Measurements from ENCODE around the gene SLC38A9.
"Not testable (repeated sequence)": the region's sequence is repeated elsewhere in the genome, so short reads cannot be mapped to it uniquely, and the experiment has no call there.

The SLC38A9 gene

DNA sequence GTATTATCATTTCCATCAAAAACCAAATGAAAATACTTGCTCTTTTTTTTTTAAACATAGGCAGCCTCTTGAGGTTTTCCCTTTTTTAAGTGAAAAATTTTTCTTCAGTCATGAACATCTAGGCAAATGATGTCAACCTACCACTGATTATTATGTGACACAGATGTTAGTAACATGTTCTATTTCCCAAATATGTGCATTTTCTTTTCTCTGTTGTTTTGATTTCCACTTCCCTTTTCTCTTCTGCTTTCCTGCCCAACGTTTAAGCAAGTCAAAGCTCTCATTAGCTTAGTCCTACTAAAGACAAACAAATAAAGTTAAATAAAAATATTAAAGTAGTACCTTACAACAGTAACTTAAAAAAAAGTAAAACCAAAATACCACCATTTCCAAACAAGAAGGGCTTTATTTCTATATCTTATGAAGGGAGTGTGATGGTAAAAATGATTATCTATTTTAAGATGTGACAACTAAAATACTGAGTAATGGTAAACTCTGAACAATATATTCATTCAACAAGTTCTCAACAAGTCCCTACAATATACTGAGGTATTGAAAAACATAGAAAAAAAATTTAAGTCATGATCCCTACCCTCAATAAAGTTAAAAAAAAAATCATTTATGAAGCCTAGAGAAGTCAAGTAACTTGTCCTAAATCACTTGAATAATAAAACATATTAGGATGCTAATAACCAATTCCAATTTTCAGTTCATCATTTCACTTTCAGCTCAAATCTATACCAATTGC is 9.4 kb downstream of the SLC38A9 start:
- no peak for DNase-seq

DNA sequence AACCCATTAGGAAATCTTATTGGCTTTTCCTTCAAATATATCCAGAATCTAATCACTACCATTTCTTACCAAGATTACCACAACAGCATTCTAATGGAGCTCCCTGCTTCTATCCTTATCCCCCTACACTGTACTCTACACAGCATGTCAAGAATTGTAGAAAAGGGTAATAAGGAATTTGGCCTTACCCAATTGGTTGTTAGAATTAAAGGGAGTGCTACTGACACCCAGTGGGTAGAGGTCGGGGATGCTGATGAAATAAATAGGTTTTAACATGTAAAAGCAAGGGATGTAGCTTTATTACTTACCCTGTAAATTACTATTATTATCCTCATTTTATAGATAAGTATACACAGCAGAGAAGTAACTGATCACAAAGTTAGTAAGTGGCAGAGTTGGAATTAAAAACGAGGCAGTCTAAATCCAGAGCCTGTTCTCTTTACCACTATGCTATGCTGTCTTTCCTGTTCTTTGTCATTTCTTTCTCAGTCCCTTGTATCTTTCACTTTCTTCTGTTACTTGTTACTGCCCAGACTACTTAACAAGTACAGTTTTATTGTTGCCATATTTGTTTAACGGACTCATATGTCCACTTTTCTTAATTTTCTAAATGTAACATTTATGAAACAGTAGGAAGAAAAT is 10.5 kb downstream of the SLC38A9 start:
- no peak for DNase-seq

DNA sequence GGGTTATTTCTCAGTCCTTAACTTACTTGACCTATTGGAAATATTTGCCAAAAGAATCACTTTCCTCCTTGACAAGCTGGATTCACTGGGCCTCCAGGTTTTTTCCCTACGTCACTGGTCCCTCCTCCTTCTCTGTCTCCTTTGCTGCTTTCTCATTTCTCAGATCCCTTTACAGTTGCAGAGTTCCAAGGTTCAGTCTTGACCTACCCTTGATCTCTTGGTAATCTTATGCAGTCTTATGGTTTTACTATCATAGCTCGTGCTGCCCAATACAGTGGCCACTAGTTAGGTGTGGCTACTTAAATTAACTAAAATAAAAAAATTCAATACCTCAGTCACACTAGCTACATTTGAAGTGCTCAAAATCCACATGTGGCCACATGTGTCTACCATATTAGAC is 11.4 kb downstream of the SLC38A9 start:
- no peak for DNase-seq

DNA sequence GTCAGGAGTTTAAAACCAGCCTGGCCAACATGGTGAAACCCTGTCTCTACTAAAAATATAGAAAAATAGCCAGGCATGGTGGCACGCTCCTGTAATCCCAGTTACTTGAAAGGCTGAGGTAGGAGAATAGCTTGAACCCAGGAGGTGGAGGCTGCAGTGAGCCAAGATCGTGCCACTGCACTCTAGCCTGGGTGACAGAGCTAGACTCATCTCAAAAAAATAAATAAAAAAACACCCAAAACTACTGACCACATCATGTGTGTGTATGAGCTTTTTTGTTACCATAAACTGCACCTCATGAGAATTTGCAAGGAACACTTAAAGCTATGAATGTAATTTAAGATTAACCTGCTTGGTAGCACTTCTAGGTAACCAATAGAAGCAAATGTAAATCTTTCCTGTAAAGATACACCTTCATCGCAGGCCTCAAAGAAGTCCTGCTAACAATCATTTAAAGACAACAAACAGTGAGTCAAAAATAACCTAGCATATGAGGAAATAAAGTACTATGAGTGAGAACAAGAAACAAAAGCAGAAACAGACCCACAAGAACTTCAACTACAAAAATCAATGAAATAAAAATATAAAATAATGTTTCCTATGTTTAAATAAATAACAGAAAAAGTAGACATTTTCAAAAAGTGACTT is 13.0 kb downstream of the SLC38A9 start:
- no peak for DNase-seq

DNA sequence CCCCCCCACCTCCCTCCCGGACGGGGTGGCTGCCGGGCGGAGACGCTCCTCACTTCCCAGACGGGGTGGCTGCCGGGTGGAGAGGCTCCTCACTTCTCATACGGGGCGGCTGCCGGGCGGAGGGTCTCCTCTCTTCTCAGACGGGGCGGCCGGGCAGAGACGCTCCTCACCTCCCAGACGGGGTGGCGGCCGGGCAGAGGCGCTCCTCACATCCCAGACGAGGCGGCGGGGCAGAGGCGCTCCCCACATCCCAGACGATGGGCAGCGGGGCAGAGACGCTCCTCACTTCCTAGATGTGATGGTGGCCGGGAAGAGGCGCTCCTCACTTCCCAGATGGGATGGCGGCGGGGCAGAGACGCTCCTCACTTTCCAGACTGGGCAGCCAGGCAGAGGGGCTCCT is 15.4 kb downstream of the SLC38A9 start:
- not testable (repeated sequence) for DNase-seq

DNA sequence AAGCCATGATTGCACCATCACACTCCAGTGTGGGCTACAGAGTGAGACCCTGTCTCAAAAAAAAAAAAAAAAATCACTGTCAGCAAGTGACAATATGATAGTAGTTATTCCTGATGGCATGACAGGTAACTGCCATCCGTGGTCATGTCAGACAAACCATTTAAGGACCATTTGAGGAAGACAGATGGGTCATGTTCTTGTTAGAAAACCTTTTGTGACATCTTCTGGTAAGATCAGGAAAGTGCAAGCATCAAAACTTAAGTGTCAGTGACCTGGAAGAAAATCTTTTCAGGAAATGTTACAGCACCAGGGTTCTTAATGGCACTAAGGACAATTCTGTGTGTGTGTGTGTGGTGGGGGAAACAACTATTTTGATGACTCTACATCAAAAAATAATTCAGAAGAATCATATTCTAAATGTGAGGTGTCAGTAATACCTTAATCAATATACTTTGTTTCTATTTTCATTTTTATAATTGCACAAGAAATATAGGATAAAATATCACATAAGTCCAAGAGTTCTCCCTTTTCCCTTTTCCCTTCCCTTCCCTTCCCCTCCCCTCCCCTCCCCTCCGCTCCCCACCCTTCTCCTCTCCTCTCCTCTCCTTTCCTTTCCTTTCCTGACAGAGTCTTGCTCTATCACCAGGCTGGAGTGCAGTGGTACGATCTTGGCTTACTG is 17.8 kb downstream of the SLC38A9 start:
- DNase-seq, result no peak

DNA sequence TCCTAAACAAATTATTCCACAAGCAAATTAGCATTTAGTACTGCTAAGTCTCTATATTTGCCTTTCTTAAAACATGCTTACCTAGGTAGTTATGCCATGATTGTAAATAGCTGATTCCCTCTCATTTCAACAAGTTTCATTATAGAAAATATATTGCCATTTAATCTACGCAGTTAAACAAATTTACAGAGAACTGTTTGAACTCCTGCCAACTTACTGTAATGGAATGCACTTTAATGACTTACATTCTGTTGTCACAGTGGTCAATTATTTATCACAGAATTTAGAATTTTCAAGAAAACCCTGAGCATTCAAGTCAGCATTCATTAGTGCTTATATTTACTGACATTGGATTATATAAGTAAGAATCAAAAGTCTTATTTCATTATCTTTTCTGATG is 19.6 kb downstream of the SLC38A9 start:
- DNase-seq, result no peak

DNA sequence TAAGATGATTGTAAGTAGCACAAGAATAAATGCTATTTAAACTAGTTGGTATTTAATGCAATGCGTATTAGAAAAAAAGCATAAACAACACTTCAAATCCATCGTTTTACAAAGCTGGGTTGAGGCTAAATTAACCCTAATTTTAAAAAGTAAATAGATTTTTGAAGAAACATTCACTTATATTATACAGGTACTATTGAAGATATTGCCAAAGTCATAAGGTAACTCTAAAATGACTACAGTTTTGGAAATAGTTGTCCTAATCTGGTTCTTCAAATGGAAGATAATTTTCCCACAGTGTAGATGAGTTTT is 20.1 kb downstream of the SLC38A9 start:
- DNase-seq, result no peak

DNA sequence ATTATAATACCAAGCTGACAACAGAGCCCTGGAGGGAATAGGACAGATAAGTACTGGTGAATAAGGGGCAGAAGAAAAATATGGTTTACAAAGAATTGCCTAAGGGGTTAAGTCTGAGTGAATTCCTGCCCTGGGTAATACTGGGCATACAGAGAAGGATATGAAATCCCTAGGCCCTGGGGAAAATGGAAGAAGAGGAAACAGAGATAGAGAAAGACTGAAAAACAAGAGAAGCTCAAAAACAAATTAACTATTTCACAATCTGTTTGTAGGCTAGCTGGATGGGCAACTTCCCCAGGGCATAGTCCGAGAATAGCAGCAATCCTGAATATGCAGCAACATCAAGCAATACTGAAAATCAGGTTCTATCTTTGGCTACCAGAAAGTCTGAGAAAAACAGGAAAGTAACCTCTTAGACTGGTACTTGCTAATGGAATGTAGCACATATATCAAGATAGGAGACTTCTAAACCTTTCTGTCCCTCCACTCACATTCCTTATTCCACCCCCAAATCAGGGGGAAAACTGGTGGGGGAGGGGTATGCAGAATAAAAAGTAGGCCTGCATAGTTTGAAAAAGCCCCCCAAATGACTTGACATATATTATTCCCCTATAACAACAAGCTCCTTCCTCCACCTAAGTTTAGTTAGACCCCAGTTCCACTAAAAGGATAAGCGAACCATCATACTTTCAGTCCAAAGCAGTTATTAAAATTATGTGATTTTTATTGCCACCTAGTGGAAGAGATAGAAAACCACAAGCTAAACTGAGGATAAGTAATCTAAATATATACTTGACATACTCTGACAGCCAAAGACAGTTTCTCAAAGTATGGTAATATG is 20.6 kb downstream of the SLC38A9 start:
- no peak for DNase-seq

DNA sequence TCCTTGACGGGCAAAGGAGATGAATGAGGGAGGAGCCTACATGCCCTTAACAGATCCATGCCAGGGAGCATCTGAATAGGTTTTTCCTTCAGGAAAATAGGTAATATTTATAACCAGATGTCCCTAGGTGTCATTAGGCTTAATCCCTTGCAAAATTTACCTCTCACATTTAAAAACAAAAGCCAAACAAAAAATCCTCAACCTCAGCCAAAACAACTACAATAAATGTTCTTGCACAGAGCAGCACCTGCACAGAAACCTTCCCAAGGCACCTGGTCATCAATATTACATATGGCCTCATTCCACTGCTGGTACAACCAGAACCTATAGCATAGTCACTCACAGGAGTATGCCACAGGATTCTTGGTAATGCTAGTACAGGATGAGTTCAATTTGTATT is 30.1 kb downstream of the SLC38A9 start:
- DNase-seq, result no peak

DNA sequence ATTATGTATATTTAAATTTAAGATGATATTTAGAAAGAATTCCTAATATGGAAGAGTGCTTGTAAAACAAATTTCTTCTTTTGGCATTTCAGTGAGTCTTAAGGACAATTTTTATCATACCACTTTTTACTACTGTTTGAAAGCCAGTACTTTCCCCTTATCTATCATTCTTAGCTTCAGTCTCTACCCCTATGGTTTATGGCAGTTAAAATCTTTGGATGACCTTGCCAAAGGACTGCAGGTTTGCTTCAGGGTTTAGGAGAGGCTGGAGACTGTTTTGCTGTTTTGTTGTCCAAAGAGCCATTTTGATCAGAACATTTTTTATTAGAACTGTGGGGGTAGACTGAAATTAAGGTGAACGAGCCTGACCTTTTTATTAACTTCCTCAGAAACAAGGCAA is 30.8 kb downstream of the SLC38A9 start:
- DNase-seq, result no peak

DNA sequence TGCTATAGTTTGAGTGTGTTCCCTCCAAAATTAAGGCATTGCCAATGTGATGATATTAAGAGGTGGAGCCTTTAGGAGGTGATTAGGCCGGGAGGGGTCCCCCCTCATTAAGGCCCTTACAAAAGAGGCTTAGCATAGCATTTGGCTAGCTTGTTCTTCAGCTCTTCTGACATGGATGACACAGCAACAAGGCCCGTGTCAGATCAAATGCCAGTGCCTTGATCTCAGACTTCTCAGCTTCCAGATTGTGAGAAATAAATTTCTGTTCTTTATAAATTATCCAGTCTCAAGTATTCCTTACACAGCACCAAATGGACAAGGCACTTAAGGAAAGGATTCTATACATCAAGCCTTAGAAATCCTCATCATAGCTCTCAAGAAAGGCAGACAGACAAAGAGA is 31.8 kb downstream of the SLC38A9 start:
- no peak for DNase-seq

DNA sequence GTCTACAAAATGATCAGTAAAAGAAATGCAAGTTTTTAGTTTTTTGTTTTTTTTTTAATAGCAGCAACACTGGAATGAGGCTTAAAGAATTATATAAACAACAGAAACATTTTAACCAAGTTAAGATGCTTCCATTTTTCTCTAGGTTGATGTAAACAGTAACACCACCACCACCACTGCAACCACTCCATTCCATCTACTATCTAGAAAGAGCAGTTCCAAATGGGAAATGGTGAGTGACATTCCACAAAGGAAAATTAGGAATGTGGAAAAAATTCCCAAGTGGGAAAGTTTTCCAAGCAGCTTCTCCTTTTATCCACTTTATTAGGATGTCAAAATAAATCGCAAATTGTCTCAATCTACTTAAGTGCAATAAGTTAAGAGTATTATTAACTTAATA is 32.6 kb downstream of the SLC38A9 start:
- DNase-seq, result no peak

DNA sequence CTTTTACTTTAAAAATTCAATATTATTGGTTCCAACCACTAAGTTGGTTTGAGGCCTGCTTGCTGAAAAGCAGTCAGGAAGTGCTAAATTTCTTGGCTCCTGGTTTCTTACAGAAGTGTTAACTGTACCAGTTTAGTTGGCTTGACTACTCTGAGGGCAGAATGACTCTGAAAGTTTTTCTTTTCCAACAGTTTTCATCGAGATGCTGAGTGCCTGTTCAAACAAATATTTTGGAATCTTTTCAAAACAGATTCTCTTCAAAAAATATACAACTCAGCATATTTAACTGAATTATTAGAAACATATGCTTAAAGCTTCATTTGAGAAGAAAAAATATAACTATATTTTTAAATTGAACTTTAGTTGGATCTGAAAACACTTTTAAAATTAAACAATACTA is 37.0 kb downstream of the SLC38A9 start:
- DNase-seq, result no peak

DNA sequence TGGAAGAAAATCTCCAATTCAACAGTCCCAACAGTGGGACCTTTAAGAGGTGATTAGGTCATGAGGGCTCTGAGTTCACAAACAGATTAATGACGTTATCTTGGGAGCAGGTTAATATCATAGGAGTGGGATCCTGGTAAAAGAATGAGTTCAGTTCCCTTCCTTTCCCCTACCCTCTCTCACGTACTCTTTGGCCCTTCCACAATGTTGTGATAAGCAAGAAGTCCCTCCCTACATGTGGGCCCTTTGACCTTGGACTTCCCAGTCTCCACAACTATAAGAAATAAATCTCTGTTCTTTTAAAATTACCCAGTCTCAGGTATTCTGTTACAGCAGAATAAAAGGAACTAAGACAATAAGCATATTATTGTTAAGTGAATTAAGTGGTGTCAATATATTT is 37.8 kb downstream of the SLC38A9 start:
- DNase-seq, result no peak

DNA sequence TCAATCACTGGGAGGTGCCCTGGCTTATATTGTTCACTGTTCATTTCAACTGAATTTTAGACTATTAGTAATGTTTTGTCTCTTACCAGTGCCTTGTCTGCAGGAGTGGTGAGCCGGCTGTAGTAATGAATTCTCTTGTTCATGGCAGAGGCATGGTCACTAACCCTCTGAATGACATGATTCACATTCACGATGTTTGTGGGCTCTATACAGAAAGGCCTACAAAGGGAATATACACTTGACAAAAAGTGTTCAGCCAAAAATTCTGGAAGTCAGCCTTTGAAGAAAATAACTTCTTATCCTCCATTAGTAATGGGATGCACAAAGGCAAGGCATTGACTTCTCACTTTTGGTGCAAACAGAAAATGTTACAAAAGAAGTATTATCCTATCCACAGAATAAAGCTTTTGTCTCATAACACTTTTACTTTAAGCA is 39.6 kb downstream of the SLC38A9 start:
- no peak for DNase-seq

DNA sequence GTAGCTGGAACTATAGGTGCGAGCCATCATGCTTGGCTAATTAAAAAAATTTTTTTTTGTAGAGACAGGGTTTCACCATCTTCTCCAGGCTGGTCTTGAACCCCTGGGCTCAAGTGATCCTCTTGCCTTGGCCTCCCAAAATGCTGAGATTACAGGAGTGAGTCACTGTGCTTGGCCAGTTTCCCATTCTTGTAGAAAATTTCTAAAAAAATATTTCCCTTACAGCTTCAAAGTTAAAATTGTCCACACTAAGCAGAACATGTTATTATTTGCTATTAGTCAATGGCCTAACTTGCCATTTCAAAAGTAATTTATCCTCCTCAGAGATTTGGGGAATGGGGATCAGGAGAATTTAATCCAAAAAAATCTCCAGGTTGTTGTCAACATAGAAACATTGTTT is 40.1 kb downstream of the SLC38A9 start:
- no peak for DNase-seq

DNA sequence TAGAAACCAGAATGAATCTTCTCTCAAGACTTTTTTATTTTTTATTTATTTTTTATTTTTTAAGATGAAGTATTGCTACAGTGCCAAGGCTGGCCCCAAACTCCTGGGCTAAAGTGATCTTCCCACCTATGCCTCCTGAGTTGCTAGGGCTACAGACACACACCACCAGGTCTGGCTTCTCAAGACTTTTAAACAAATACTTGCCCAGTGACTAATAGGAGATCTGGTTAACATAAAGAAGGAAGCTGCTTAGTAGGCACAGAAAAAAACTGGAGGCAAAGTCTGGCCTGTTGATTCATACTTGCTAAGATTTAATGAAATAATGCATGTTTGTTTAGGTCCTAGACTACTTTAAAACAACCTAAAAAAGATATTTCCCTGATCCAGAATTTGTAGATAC is 43.8 kb downstream of the SLC38A9 start:
- DNase-seq, result no peak

DNA sequence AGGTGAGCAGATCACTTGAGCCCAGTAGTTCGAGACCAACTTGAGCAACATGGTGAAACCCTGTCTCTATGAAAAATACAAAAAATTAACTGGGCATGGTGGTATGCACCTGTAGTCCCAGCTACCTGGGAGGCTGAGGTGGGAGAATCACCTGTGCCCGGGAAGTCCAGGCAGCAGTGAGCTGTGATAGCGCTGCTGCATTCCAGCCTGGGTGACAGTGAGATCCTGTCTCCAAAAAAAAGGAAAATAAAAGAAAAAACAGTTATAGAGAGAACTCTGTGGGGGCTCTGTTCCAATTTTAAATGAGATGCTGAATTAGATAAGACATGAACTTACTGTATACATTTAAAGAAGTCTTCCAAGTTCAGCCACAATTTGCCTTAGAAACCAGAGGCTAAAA is 44.2 kb downstream of the SLC38A9 start:
- no peak for DNase-seq

DNA sequence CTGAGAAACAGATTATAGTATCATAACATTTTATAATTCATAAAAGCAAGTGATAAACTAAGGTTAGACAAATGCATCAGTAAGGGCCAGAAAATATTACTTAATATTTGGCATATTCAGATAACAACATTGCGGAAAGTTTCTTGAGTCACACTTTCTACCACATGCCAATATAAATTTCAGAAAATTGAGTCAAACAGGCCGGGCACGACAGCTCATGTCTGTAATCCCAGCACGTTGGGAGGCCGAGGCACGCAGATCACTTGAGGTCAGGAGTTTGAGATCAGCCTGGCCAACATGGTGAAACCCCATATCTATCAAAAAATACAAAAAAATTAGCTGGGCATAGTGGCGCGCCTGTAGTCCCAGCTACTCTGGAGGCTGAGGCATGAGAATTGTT is 47.1 kb downstream of the SLC38A9 start:
- no peak for DNase-seq

DNA sequence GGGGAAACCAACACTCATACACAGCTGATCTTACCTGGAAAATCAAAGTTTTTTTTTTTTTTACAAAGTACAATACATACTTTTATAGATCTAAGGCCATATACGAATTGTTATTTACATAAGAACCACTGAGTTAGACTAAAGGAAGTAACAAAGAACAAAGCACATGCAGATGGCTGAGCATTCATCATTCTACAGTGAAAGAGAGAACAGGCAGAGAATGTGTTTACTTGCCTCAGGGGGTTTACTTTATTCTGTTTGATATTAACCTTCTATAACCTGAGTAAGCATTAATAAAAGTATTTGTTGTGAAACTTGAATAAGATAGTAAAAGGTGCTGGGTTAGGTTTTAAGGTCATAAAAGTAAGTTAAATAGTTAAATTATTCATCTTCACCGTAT is 54.7 kb downstream of the SLC38A9 start:
- no peak for DNase-seq

DNA sequence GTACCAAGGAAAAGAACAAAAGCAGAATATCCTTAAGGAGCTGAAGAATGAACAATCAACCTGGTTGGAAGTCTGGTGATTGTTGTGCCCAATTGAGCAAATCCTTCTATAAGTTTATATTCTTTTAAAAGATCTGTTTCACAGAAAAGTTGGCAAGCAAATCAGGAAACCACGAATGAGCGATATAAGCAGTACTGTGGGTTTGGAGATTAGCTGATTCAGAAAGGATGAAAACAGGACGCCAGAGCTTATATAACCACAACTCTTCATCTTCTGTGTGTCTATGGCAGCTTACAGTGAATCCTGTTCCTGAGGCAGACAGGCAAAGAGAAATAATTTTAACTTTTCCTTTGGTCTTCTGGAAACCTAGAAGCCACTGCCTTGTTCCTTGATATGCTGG is 61.7 kb downstream of the SLC38A9 start:
- DNase-seq, result no peak

DNA sequence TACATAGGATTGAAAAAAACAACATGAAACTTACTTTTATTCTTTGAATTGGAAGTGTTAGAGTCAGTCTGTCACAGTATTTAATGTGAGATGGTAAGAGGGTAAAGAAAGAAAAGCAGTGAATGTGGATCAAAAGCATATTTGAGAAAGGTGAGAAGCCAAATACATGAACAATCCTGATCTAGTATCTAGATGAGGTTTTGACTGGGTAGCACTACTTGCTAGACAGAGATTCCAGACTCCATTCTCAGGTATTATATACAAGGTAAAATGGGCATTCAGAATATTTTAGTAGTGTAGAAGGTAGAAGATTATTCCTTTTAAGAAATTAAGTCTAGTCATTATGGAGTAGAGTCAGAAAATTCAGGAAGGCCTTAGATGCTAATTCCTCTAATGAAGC is 62.2 kb downstream of the SLC38A9 start:
- no peak for DNase-seq
